ENCODE results near the gene GTF3C5. TPM values are rescaled to one million over a fixed set of nuclear protein-coding genes. Genes with fewer than 3 reads are reported as not detected.
"Not testable (repeated sequence)": the region's sequence is repeated elsewhere in the genome, so short reads cannot be mapped to it uniquely, and the experiment has no call there.

The GTF3C5 gene
- polyA plus RNA-seq, 1 of the 3 experiments (the other 2 are of a cell fraction) = 57.3 TPM

GRCh38 chr9:133062569-133062968, 31.8 kb downstream of the GTF3C5 start:
- H3K9ac ChIP-seq; H3K79me2 ChIP-seq (ENCODE audit: insufficient read depth); H3K36me3 ChIP-seq (replicated peaks in 1 of 2; ENCODE audit: control insufficient read depth in 1 of 2, insufficient read depth in 2 of 2, low read length in 1 of 2); POLR2A ChIA-PET; H3K27me3 ChIP-seq (ENCODE audit: insufficient read depth); H3K27ac ChIP-seq (ENCODE audit: low read depth in 2 of 2, low read length in 1 of 2); H2AFZ ChIP-seq (ENCODE audit: low read depth); H3K9me2 ChIP-seq; H4K20me1 ChIP-seq (ENCODE audit: insufficient read depth); DNase-seq; H3K4me3 ChIP-seq (ENCODE audit: low read depth in 2 of 2, low read length in 1 of 2); CTCF ChIA-PET; H3F3A ChIP-seq (replicated peaks; ENCODE audit: insufficient read depth); H3K9me3 ChIP-seq; H3K4me2 ChIP-seq: not testable (repeated sequence)
- 79% methylated on average over 2 of the region's 8 CpGs for WGBS (ENCODE audit: low lambda C conversion rate)
- H3K4me1 ChIP-seq (ENCODE audit: control insufficient read depth in 1 of 2, insufficient read depth in 2 of 2, low read depth in 1 of 2, low read length in 1 of 2) = peaks cover 0 to 21% of the 10 kb centered on the region in 2 experiments; a peak in 1 of 4 replicates

GRCh38 chr9:133063159-133063499, 32.3 kb downstream of the GTF3C5 start:
- Histone ChIP-seq H3K79me2 (ENCODE audit: insufficient read depth) (no peaks in the 10 kb centered on the region), H3K36me3 (replicated peaks in 1 of 2; ENCODE audit: control insufficient read depth in 1 of 2, insufficient read depth in 2 of 2, low read length in 1 of 2) (peaks cover 0 to 3% of the 10 kb centered on the region in 2 experiments), H3K9ac (no peak overlapping the region), H3K4me1 (ENCODE audit: control insufficient read depth in 1 of 2, insufficient read depth in 2 of 2, low read depth in 1 of 2, low read length in 1 of 2) (peaks cover 0 to 21% of the 10 kb centered on the region in 2 experiments; a peak in 1 of 4 replicates), H3K9me2 (no peaks in the 10 kb centered on the region), H2AFZ (ENCODE audit: low read depth) (no peak overlapping the region), H4K20me1 (ENCODE audit: insufficient read depth) (no peaks in the 10 kb centered on the region), H3K27ac (ENCODE audit: low read depth in 2 of 2, low read length in 1 of 2) (no peak overlapping the region), H3F3A (replicated peaks; ENCODE audit: insufficient read depth) (no peaks in the 10 kb centered on the region), H3K4me3 (ENCODE audit: low read depth in 2 of 2, low read length in 1 of 2) (no peak overlapping the region), H3K27me3 (ENCODE audit: insufficient read depth) (no peaks in the 10 kb centered on the region), H3K9me3 (no peaks in the 10 kb centered on the region), H3K4me2 (no peak overlapping the region)
- CTCF ChIA-PET = interaction anchor here (1.0 to 1.5 kb wide), 3 partner anchors 16 to 82 kb away, joined by 4 to 5 read pairs (median 5); no protein-coding TSS in a partner anchor
- 92% methylated on average over 2 of the region's 8 CpGs for WGBS (ENCODE audit: low lambda C conversion rate)
- no peak for TF ChIP-seq MXI1 (IDR thresholded peaks at IDR 0.05; ENCODE audit: low read depth, low read length)
- TF ChIP-seq NFIC (IDR thresholded peaks at IDR 0.05; ENCODE audit: borderline replicate concordance) = no peak
- no peak for TF ChIP-seq SMC3 (IDR thresholded peaks at IDR 0.05; ENCODE audit: low read depth, low read length)
- no peak for TF ChIP-seq POLR2AphosphoS5 (IDR thresholded peaks at IDR 0.05; ENCODE audit: low read depth, low read length)
- TF ChIP-seq GATA2 (CRISPR knock-in tag; IDR thresholded peaks at IDR 0.05) = no peak
- TF ChIP-seq FOSL2 (IDR thresholded peaks at IDR 0.05; ENCODE audit: borderline replicate concordance, low read depth) = no peak
- no peak for TF ChIP-seq JUND (IDR thresholded peaks at IDR 0.05)
- no peak for TF ChIP-seq SIN3A (IDR thresholded peaks at IDR 0.05; ENCODE audit: borderline replicate concordance, low read depth, low read length)
- no peak for TF ChIP-seq EP300 (IDR thresholded peaks at IDR 0.05; ENCODE audit: borderline replicate concordance in 1 of 2, low read depth in 1 of 2, low read length in 1 of 2)
- no peak for TF ChIP-seq GABPA (IDR thresholded peaks at IDR 0.05; ENCODE audit: low read depth)
- no peak for TF ChIP-seq IRF3 (IDR thresholded peaks at IDR 0.05; ENCODE audit: low read depth, low read length)
- TF ChIP-seq RFX5 (IDR thresholded peaks at IDR 0.05; ENCODE audit: low read length) = no peak
- POLR2A ChIA-PET = no interaction called here
- DNase-seq = no peak

All from SK-N-SH (cell line).